HCEC 1CT (cell line): ENCODE measurements around the gene SNX14.

Source experiments
- DNase-seq: peaks from one replicate; pipeline ENCODE4 v3.0.0-alpha.2; 2017

Gene SNX14, protein sequence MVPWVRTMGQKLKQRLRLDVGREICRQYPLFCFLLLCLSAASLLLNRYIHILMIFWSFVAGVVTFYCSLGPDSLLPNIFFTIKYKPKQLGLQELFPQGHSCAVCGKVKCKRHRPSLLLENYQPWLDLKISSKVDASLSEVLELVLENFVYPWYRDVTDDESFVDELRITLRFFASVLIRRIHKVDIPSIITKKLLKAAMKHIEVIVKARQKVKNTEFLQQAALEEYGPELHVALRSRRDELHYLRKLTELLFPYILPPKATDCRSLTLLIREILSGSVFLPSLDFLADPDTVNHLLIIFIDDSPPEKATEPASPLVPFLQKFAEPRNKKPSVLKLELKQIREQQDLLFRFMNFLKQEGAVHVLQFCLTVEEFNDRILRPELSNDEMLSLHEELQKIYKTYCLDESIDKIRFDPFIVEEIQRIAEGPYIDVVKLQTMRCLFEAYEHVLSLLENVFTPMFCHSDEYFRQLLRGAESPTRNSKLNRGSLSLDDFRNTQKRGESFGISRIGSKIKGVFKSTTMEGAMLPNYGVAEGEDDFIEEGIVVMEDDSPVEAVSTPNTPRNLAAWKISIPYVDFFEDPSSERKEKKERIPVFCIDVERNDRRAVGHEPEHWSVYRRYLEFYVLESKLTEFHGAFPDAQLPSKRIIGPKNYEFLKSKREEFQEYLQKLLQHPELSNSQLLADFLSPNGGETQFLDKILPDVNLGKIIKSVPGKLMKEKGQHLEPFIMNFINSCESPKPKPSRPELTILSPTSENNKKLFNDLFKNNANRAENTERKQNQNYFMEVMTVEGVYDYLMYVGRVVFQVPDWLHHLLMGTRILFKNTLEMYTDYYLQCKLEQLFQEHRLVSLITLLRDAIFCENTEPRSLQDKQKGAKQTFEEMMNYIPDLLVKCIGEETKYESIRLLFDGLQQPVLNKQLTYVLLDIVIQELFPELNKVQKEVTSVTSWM

DNA sequence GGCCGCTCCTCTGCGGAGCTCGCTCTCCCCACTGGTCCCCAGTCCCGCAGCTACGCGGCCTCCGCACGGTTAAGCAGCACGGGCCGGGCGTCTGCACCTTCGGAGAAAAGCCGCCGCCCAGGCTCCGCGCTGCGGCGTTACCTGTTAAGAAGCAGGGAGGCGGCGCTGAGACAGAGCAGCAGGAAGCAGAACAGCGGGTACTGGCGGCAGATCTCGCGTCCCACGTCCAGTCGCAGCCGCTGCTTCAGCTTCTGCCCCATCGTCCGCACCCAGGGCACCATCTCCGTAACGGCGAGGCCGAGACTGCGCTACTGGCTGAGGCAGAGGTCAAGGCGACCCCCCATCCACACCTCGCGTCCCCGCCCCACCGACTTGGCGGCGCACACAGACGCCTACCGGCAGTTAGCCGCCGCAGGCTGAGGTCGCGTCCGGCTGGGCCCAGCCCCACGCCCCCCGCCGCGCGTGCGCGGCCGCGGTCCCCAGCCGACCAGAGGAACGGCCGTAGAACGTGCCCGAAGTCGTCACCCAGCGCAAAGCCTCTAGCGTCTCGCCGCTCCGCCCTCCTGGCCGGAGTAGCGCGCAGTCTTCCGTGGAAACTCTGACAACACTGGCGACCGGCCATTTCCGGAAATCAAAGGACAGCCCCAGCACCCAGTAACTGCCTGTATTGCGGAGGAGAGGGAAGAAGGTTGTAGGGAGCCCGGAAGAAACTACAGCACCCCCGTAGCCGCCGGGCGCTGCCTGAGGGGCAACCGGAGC, at the start of gene SNX14:
SNX14 (minus strand) TSS at position 421 of the 759 bp plus-strand sequence; CDS start at position 281, 140 bp downstream.
- peak; percentile 96 for DNase-seq

DNA sequence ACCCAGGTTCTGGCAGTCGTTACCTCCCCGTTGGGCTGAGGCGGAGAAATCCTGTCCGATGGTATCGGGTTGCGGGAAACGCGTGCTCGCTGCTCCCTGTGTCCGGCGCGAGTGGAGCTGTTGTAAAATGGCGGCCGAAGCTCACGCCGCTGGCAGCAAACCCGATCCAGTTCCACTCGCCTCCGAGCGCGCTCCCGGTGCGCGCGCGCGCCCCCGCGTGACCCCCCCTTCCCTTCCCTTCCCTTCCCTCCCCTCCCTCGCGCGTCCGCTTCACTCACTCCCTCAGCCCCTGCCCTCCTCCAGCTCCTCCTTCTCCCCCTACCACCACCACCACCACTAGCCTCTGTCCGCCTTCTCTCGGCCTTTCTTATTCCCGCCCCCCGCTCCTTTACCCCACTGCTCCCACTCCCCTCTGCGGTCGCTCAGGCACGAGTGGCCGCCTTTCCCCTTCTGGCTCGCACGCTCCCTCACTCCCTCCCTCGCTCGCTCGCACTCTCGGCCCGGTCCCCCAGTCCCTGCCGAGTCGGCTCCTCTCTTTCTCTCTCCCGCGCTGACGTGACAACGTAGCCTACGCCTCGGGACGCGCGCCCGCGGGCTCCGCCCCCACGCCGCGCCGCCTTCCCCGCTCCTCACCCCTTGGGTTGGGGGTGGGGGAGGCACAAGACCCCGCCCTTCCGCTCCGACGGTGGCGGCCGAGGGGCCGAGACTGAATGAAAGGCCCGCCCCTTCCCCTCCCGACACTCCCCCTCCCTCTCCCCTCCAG, 49.3 kb upstream of the SNX14 start, which contains the start of gene SYNCRIP:
SYNCRIP (minus strand) TSS at position 113 of the 763 bp plus-strand sequence. CDS start 1,447 bp downstream, outside the sequence.
- DNase-seq: peak; percentile 97

DNA sequence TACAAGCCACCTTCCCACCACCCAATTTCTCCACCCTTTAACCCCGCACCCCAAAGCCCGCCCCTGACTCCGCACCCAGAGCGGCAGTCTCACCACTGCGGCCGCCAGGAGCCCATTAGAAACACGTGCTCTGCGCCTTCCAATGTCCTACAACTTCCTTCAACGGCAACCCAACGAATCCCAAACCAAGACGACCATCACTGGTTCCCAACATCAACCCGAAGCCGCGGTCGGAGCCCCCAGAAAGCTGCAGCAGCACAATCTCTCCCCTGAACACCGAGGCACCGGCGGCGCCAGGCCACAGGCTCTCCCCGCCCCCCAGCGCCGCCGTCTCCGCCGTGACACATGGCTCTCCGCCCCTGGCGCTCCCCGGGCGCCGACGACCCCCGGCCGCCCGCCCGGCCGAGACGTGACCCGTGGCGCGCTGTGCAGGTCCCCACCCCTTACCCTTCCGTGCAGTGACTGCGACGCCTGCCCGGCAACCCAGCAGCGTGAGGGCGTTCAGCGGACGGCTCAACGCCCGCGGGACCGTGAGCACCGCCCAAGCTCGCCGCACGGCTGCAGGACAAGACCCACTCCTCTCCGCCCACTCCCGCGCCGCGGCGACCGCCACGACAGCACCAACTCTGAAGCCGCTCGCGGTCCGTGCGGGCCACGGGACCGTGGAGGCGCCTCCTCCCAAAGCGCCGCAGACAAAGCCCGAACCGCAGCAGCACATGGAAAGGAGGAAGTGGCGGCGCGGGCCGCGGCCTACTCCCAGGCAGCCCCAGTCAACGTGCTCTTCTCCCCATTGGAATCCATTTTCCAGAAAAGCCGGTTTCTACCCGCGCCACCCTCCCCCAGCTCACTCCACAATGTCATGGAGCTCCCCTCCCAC, 48.5 kb upstream of the SNX14 start:
- peak; percentile 41 for DNase-seq

DNA sequence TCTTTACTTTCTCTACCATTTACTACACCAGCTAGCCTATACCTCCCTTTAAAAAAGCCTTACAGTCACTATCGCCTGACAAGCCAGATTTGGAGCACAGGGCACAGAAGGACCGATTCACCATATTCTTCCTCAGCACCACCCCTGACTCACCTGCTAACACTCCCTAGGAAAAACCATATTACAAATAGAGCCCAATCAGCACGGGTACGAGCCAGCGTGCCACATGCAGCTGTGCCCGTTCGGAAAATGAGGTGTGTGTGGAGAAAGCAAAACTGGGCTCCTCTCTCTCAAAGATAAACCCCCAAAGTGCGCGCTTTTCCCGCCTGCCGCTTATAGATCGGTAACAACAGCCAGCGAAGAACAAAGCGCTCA, 47.9 kb upstream of the SNX14 start:
- DNase-seq: peak; percentile 36

DNA sequence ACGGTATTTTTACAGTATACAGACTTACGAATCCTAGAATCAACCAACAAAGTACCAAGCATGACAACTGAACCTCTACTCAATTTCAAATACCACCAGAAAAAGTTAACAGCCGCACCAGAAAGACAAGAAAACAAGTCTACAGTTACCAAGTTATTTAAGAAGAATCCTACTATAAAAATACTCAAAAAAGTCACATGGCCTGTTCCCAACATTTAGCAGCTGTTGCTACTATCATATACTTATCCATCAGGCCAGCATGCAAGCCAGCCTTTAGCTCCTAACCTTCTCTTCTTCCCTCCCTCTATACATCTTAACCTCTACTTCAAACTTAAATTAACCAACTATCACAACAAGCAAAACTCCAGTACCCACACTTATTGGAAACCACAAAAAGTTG, 47.2 kb upstream of the SNX14 start:
- no peak for DNase-seq

DNA sequence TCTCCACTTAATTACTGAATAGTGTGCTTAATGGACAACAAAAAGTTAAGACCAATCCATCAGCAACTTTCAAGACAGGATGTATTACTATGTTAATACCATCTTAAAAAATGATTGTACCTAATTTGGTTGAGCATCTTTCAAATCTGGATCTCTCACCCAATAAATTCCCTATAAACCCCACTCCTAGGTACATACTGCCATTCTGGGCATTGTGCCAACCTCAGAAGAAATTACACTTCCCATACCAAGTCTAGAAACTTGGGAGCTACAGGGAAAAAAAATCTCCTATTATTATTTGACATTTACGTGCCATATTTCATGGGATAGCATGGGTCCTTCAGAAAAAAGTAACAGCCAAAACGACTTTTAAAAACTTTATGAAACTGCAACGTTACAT, 43.9 kb upstream of the SNX14 start:
- no peak for DNase-seq

DNA sequence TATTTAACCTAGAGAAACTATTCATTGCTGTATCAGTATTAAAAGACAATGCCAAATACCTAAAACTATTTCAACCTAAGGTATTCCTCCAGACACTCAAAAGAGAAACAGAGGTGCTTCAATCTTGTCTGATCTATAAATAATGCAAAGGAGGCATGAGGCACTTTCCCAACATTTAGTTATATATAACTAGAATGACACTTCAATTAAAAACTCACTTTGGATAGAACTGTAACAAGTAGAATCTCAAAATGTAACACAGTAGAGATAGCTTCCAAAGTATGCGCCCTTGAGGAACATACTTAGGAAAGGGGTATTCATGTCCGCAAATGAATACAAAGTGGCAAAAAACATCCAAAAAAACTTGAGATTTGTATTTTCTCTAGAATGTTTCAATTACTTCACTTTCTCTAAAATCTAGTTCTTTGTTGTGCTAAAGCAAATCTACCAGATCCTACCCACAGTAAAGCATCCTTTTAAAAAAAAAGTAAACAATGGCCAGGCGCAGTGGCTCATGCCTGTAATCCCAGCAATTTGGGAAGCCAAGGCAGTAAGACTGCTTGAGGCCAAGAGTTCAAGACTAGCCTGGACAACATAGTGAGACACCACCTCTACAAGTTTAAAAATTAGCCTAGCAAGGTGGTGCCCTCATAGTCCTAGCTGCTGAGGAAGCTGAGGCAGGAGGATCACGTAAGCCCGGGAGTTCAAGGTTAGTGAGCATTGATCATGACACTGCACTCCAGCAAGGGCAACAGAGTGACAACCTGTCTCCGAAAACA, 38.7 kb upstream of the SNX14 start:
- no peak for DNase-seq

DNA sequence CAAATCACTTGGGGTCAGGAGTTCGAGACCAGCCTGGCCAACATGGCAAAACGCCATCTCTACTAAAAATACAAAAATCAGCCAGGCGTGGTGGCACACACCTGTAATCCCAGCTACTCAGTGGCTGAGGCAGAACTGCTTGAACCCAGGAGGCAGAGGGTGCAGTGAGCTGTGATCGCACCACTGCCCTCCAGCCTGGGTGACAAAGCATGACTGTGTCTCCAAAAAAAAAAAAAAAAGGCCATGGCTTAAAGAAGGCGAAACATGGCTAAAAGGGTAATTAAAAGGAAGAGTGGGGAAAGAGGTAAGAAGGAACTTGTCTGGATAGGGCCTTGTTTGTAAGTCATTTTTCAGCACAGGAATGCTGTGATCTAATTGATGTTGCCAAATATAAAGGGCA, 37.5 kb upstream of the SNX14 start:
- DNase-seq: peak; percentile 6

DNA sequence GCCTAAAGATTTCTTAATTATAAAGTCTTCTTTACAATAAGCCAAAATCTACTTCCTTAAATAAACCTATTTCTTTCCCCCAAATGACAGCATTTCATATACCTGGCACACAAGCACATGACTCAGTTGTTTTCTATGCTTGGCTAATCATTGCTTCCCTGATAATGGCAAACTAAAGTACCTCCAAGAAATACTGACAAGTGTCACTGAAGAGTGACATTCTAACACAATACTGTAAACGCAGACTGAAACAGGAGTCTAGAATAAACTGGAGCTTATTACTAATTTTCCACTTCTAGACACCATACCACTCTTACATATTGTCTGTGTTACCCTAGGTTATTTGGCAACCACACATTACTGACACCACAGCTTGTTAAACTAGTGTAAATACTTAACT, 34.7 kb upstream of the SNX14 start:
- DNase-seq: no peak

DNA sequence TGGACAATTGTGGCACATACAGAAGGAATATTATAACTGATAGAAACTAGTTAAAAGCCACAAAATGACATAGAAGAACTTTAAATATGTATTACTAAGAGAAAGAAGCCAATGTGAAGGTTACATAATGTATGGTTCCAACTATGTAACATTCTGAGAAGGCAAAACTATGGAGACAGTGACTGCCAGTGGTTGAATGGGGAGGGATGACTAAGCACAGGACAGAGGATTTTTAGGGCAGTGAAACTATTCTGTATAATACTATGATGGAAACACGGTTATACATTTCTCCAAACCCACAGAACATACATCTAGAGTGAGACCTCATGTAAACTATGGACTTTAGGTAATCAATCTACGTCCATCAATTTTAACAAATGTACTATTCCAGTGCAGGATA, 26.6 kb upstream of the SNX14 start:
- DNase-seq: no peak

DNA sequence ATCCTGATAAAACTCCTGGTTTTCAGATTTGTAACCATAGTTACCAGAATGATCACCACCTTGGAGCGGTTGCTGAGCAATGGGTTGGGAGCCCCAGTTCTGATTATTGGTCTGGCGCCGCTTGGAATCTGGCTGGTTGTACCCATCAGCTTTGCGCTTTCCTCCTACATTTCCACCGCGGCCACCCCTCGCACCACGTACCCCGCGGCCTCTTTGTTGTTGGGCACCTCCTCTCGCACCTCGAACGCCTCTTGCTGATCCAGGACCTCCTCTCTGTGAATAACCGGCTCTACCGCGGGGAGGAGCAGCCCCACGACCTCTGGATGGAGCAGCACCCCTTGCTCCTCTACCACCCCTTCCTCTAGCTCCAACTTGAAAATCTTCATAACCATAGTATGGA, 21.1 kb upstream of the SNX14 start:
- no peak for DNase-seq

DNA sequence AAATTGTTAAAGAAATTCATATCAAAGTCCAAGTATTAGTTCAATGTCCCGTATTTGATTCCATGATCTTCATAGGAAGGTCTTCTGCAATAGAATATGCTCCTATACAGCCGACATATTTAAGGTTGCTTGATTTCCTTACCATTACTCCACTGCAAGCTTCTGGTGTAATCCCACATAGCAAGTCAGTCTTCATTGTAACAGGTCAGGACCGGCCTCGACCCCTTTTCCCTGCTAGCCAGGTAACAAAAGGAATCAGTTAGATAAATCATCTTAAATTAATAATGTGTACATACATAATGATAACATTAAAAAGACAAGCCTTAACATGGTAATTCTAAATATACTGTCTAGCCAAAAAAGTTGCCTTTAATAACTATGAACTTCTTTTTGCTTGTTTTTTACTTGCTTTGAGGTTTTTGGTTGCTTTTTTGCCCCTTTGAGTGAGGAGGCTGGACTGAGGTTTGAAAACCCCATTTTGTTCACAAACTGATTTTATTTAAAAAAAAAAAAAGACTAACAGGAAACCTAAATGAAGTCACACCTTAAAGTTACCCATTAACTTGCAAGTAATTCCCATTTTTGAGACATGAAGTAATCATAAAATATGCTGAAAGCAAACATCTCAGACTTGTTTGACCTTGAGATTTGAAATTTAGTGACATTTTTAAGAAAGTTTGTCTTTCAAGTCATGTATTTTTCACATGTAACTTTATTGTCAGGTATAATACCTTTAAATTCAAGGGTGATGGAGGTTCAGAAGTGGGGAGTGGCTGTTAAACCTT, 19.2 kb upstream of the SNX14 start:
- no peak for DNase-seq

DNA sequence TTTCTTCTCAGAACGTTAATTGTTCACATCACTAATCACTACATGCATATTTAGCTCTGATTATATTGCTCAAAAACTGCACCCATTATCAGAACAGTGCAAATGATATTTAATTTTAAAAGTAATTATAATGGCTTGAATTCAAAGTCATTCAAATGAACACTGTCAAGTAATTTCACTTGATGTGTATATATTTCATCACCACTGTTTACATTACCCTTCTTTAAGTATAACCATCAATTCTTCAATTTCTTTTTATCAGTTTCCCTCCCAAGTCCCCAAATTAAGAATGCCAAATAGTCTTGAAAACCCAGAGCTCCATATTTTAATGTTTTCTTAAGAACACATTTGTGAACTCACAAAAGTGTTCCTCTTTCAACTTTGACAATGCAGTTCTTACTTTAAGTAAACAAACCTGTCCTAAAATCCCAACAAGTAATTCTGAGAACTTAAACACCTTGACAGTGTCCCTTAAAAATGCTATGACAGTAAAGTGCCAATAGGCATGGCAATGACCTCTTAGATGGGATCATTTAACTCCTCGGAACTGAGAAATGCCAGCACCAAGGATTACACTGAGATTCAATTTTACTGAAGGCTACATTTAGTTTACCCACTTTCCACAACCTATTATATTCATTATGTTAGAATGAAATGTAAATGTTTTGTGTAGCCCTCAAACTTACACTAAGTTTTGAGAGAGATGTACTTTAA, 16.7 kb upstream of the SNX14 start:
- no peak for DNase-seq

DNA sequence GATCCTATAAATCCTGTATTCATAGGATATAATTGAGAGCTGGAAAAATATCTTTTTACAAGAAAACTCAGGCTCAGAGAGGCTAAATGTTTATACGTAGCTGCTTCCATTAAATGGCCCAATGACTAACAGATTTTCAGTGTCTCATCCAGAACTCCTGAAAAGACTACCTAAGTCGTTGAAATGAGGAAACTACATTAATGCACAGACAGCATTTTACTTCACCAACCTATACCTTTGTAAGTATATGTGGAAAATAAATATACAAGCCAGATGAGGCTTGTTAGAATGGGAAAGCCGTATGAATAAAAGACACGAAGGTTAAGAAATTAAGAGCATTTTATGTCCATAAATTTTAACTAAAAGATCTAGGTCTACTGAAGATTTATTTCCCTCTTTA, 8.4 kb upstream of the SNX14 start:
- DNase-seq: no peak

DNA sequence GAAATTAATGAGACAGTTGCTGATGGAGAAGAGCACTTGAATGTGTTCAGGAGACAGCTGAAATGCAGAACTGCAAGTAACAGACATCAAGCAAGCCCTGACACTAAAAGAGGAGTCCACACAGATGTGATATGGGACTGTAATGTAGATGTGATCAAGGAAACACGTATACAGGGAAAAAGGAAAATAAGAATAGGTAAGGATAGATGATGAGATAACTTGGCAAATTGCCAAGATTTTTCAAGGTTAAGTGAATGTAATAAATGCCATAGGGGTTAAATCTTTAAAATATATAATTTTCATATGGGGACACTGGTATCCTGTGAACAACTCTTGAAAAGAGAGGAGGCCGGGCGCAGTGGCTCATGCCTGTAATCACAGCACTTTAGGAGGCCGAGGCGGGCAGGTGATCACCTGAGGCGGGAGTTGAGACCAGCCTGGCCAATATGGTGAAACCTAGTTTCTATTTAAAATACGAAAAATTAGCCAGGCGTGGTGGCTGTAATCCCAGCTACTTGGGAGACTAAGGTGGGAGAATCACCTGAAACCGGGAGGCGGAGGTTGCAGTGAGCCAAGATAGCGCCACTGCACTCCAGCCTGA, 7.2 kb upstream of the SNX14 start:
- no peak for DNase-seq

DNA sequence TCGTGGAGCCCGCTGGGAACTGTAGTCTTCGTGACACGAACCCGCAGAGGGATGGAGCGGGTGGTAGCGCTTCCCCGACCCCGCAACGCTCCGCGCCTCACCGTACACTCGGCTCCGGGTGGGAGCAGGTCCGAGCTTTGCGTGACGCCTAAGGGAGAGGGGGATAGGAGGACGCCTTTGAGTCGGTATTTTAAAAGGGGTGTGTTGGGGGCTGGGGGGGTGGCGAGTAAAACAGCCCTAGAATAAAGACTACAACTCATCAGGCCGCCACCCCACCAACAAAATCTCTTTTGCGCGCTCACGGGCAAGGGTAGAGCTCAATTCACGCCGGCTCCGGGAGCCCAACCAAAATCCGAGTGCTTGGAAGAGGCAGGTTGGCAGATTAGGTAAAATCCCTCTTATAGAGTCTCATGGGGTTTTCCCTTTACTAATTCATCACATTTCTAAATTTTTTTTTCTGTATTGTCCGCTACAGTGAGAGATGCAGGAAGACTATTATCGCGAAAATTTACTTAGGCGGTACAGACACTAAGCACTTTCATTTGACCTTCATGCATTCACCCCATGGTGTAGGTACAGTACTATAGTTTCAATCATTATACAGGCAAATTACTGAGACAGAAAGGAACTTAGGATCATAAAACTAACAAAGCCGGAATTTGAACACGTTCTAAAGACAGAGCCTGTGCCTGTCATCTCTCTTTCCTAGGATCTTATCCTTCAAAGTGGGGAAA, 706 bp upstream of the SNX14 start:
- peak; percentile 37 for DNase-seq

DNA sequence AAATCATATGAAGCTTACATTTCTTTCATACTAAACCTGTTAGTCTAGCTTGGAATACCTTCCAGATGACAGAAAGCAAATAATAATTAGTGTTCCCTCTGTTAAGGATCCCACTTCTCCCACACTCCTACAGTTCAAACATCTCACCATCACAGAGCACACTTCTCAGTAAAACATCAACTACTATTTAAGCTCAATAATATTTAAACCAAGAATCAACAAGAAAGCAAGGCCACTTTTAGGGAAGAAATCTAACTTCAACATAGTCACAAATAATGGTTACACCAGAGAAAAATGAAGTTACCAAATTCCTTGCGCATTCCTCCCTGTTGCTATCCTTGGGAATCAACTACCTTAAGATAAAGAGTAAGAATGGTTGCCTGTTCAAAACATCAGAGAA, 1.6 kb downstream of the SNX14 start:
- no peak for DNase-seq

DNA sequence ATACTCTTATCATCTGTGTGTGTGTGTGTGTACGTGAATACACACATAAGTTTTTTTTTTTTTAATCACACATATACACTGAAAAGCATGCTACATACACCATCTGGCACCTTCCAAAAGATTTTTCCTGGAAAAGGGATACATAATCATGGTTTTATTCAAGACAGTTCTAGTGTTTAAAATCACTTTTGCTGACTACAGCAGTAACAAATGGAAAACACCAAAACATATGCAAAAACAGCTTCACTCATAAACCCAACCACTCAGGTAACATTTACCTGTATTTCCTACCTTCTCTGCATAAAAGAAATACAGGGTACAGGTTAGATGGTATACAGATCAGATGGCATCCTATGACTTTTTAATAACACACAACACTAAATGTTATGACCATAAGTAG, 2.5 kb downstream of the SNX14 start:
- DNase-seq: no peak
